ENCODE data around the gene PHF10.

PHF10 gene

DNA sequence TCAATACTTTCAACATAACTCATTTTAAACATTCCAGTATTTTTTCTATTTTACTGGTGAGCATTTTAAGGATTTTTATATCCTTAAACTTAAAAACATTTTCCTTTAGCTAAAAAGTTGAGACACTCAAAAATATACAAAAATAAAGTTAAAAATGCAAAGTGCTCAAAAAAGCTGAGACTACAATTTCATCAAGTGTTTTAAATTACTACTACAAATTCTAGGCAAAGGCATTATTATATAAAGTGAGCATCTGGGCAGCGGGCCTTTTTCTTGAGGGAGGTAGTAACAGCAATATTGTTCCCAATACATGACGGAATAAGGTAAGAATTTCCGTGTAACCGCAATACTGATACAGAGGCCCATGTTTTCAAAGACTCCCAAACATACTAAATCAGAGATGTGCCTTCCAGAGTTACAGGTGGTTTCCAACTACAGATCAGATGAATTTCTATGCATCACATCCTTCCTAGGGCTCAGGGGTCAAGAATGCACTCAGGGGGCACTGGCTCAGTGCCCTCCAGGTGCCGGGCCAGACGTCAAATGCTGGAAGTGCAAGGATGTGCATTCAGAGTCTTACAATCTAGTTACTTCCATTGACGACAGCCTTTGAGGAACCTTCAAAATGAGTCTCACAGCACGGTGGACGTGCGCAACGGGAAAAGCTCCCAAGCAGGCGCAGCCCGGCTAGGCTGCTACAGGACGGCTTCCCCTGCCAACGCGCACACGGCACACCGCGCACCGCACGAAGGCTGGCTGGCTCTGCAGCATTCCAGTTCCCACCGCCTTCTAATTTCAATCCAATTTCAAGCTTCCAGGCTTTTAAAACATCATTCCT lies 1.7 kb downstream of the PHF10 start:
- H3K27me3 ChIP-seq: no peaks in the 10 kb centered on the region
- TF ChIP-seq, protein P1, sequence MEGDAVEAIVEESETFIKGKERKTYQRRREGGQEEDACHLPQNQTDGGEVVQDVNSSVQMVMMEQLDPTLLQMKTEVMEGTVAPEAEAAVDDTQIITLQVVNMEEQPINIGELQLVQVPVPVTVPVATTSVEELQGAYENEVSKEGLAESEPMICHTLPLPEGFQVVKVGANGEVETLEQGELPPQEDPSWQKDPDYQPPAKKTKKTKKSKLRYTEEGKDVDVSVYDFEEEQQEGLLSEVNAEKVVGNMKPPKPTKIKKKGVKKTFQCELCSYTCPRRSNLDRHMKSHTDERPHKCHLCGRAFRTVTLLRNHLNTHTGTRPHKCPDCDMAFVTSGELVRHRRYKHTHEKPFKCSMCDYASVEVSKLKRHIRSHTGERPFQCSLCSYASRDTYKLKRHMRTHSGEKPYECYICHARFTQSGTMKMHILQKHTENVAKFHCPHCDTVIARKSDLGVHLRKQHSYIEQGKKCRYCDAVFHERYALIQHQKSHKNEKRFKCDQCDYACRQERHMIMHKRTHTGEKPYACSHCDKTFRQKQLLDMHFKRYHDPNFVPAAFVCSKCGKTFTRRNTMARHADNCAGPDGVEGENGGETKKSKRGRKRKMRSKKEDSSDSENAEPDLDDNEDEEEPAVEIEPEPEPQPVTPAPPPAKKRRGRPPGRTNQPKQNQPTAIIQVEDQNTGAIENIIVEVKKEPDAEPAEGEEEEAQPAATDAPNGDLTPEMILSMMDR (IDR thresholded peaks at IDR 0.05): no peak
- peaks cover 0 to 32% (median 13%) of the 10 kb centered on the region in 4 donors for H3K4me1 ChIP-seq
- H3K27ac ChIP-seq: peak overlapping the region; percentile 87 to 98
- intact Hi-C loops (cut with DNase I; ENCODE audit: low total_unique reads): loop anchor here (2.0 to 10.0 kb wide), 2 partner anchors 20 to 832 kb away; partner anchors contain the start of genes C6orf120, PSMB1, TBP and WDR27
- peak overlapping the region; percentile 74 to 88 for H3K4me3 ChIP-seq
- H3K36me3 ChIP-seq: peaks cover 0 to 3% (median 0%) of the 10 kb centered on the region in 3 donors
- DNase-seq: peak; percentile 42 to 76
- no peaks in the 10 kb centered on the region for H3K9me3 ChIP-seq

DNA sequence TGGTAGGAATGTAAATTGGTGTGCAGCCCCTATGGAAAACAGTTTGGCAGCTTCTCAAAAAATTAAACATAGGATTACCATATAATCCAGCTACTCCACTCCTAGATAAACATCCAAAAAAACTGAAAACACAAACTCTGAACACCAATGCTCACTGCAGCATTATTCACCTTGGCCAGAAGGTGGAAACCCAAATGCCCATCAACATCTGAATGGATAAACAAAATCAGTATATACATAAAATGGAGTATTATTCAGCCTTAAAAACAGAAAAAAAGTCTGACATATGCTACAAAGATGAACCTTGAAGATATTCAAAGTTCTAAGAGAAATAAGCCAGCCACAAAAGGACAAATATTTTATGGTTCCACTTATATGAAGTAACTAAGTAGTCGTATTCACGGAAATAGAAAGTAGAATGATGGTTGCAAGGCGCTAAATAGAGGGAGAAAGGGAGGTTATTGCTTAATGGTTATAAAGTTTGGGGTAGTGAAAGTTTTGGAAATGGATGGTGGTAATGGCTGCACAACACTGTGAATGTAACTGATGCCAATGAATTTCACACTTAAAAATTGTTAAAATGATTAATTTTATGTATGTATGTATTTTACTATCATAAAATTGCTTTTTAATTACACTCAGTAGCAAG lies 4.0 kb downstream of the PHF10 start:
- H3K27ac ChIP-seq: no peak overlapping the region

DNA sequence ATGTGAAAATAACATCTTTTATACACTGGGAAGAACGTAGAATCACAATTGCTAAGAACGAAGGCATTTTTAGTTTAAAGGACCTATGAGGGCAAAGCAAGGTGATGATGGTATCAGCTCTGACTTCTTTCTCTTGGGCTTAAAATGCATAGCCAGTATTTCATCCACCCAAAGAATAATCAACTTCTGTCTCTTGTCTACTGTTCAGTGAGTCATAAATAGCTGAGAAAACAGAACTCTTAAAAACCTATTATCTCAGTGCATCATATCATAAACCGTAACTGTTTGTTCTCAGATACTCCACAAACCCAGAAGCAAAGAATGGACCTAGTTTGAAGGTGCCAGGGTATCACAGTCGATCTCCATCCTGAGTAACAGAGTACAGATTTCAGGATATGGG lies 5.2 kb downstream of the PHF10 start:
- TF ChIP-seq, protein P1 (IDR thresholded peaks at IDR 0.05): no peak
- no peak for DNase-seq
- Histone ChIP-seq H3K27me3 (no peaks in the 10 kb centered on the region), H3K4me1 (peaks cover 0 to 24% (median 12%) of the 10 kb centered on the region in 4 donors), H3K9me3 (no peaks in the 10 kb centered on the region), H3K27ac (no peak overlapping the region), H3K4me3 (no peak overlapping the region), H3K36me3 (peaks cover 18 to 33% (median 31%) of the 10 kb centered on the region in 3 donors)
- intact Hi-C loops (cut with DNase I; ENCODE audit: low total_unique reads): no loop called here

More for the DNA sequence above, 4.0 kb downstream of the PHF10 start:
- TF ChIP-seq, protein P1 (IDR thresholded peaks at IDR 0.05): no peak
- no peak overlapping the region for H3K4me3 ChIP-seq
- intact Hi-C loops (cut with DNase I; ENCODE audit: low total_unique reads): loop anchor here (10.0 kb wide), 1 partner anchor 834 kb away; the partner anchor contains the start of genes PSMB1 and TBP
- peaks cover 6 to 21% (median 19%) of the 10 kb centered on the region in 3 donors for H3K36me3 ChIP-seq
- peaks cover 0 to 29% (median 13%) of the 10 kb centered on the region in 4 donors for H3K4me1 ChIP-seq
- no peaks in the 10 kb centered on the region for H3K9me3 ChIP-seq
- DNase-seq: no peak
- no peaks in the 10 kb centered on the region for H3K27me3 ChIP-seq

DNA sequence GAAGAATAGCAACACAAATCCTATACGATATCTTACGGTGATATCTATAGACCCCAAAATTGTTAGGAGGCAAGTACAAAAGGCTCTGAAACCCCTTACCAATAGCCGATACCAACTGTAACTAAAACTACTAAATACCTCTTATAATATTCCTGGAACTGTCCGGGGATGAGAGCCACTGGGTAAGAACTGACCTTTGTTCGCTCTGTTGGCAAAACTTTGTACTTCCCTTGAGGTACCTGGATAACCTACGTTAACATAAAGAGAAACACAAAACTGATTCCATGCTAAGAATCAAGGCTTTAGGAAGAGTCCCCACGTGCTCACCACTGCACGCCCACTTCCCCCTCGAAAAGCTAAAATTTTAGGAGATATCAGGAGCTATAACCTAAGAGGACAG lies 9.7 kb downstream of the PHF10 start:
- intact Hi-C loops (cut with DNase I; ENCODE audit: low total_unique reads): no loop called here
- TF ChIP-seq, protein P1 (IDR thresholded peaks at IDR 0.05): no peak

DNA sequence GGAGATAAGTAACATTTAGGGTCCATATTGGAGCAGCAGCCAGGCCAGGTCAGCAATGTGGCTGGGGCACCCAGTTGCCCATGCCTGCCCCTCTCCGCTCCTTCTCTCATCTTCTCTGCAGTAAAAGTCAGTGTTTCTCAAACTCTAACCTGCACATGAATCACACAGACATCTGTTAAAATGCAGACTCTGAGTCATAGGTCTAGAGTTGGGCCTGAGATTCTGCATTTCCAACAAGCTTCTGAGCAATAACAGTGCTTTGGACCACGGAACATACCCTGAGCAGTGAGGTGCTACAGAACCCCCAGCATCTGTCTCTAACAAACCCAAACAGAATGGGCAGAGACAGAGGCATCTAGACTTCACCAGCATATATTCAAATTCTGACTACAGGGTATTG lies 10.1 kb downstream of the PHF10 start:
- H3K36me3 ChIP-seq: peaks cover 49 to 67% (median 60%) of the 10 kb centered on the region in 3 donors
- no peaks in the 10 kb centered on the region for H3K9me3 ChIP-seq
- TF ChIP-seq, protein P1 (IDR thresholded peaks at IDR 0.05): no peak
- no peak overlapping the region for H3K4me3 ChIP-seq
- intact Hi-C loops (cut with DNase I; ENCODE audit: low total_unique reads): no loop called here
- H3K27me3 ChIP-seq: no peaks in the 10 kb centered on the region
- H3K27ac ChIP-seq: no peak overlapping the region
- no peaks in the 10 kb centered on the region for H3K4me1 ChIP-seq
- DNase-seq: no peak

More for the DNA sequence above, 9.7 kb downstream of the PHF10 start:
- H3K27ac ChIP-seq: no peak overlapping the region
- no peaks in the 10 kb centered on the region for H3K27me3 ChIP-seq
- H3K4me1 ChIP-seq: no peaks in the 10 kb centered on the region
- H3K4me3 ChIP-seq: no peak overlapping the region
- no peaks in the 10 kb centered on the region for H3K9me3 ChIP-seq
- DNase-seq: no peak
- H3K36me3 ChIP-seq: peaks cover 45 to 65% (median 60%) of the 10 kb centered on the region in 3 donors

Data from tibial artery (tissue), 4 donors.